ENCODE data around the gene ZNF660.

DNA sequence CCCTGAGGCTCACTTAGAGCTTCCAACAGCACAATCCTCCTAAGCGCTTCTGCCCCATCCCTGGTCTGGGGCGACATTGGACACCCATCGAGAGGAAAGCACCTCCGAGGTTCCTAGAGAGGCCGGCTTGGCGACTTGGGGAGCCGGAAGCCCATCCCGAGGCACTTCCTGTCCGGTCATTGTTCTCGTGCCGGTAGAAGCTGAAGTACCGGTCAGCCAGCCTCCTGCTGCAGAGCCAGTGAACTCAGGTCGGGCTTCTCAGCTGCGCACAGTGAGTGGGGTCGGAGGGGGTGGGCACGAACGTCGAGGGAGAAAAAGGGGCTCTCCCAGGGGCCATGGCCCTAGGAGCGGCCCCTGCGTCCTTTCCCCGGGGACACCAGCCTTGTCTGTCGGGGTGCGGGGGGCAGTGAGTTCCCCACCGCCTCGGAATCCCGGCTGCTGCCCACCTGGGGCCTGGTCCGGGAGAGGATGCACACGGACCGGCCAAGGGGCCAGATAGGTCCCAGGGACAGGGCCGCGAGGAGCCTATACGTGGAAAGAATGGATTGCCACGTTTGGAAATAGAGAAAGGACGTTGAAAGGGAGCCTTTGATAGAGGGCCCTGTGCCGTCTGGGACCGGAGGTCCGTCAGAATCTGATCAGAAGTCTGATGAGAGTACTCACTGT, 63.9 kb downstream of the ZNF660 start, which contains the start of gene ZNF35:
- TF ChIP-seq, protein P1, sequence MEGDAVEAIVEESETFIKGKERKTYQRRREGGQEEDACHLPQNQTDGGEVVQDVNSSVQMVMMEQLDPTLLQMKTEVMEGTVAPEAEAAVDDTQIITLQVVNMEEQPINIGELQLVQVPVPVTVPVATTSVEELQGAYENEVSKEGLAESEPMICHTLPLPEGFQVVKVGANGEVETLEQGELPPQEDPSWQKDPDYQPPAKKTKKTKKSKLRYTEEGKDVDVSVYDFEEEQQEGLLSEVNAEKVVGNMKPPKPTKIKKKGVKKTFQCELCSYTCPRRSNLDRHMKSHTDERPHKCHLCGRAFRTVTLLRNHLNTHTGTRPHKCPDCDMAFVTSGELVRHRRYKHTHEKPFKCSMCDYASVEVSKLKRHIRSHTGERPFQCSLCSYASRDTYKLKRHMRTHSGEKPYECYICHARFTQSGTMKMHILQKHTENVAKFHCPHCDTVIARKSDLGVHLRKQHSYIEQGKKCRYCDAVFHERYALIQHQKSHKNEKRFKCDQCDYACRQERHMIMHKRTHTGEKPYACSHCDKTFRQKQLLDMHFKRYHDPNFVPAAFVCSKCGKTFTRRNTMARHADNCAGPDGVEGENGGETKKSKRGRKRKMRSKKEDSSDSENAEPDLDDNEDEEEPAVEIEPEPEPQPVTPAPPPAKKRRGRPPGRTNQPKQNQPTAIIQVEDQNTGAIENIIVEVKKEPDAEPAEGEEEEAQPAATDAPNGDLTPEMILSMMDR (IDR thresholded peaks at IDR 0.05), result no peak
- TF ChIP-seq POLR2A (IDR thresholded peaks at IDR 0.05), result no peak

All from uterus (tissue), 2 donors.